GM19468 (cell line): ENCODE data around the gene HUS1.
"Not testable (repeated sequence)": the region's sequence is repeated elsewhere in the genome, so short reads cannot be mapped to it uniquely, and the experiment has no call there.

ENCODE experiments used
- ATAC-seq: cut with Tn5 transposase; IDR thresholded peaks from one replicate; pipeline ENCODE4 v1.9.1; 2021; ENCODE audit warnings: mild to moderate bottlenecking, moderate library complexity, moderate number of reproducible peaks; ENCODE audit not compliant: unreplicated experiment; ENCODE audit errors: extremely low read depth

The HUS1 gene

GRCh38 chr7:47946581-47947354, 32.6 kb downstream of the HUS1 start:
- no peak for ATAC-seq

- ATAC-seq = no peak
Observed at GRCh38 chr7:47945261-47946015, 34.0 kb downstream of the HUS1 start.

GRCh38 chr7:47944536-47945260, 34.7 kb downstream of the HUS1 start:
- ATAC-seq = no peak

- no peak for ATAC-seq
Observed at GRCh38 chr7:47943676-47944474, 35.5 kb downstream of the HUS1 start.

- ATAC-seq = not testable (repeated sequence)
Observed at GRCh38 chr7:47942651-47943050, 36.8 kb downstream of the HUS1 start.

GRCh38 chr7:47942132-47942531, 37.3 kb downstream of the HUS1 start:
- ATAC-seq = no peak

GRCh38 chr7:47941136-47941844, 38.1 kb downstream of the HUS1 start:
- ATAC-seq = no peak

- no peak for ATAC-seq
Observed at GRCh38 chr7:47940088-47941013, 39.1 kb downstream of the HUS1 start.

GRCh38 chr7:47939425-47940036, 39.9 kb downstream of the HUS1 start:
- no peak for ATAC-seq

- no peak for ATAC-seq
Observed at GRCh38 chr7:47938574-47939165, 40.7 kb downstream of the HUS1 start.

GRCh38 chr7:47937711-47938573, 41.5 kb downstream of the HUS1 start:
- ATAC-seq = peak; percentile 37

GRCh38 chr7:47937065-47937687, 42.2 kb downstream of the HUS1 start:
- ATAC-seq = peak; percentile 95

- ATAC-seq = no peak
Observed at GRCh38 chr7:47936323-47936722, 43.1 kb downstream of the HUS1 start.

GRCh38 chr7:47935336-47935735, 44.1 kb downstream of the HUS1 start:
- no peak for ATAC-seq

GRCh38 chr7:47934831-47935230, 44.6 kb downstream of the HUS1 start:
- ATAC-seq = no peak

GRCh38 chr7:47933215-47933614, 46.2 kb downstream of the HUS1 start:
- ATAC-seq = no peak
